ENCODE measurements around the gene TAS2R39.

The TAS2R39 gene

DNA sequence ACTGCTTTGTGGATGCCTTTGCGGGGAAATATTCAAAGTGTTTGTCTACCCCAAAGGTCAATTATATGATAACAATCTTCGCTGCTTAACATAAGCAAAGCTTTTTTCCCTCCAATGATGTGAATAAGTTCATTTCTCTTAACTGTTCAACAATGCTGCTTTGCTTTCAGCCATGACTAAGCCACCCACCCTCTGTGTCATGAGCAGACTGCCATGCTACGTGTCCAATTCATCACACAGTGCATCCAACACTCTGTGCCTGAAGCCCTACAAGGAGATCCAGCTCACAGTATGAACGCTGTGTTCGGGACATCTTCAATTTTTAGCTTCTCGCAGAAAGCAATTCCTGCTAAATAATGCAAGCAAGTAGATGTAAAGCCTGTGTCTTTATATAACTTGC lies 32.9 kb downstream of the TAS2R39 start:
- peak in 3 of 51 donors; percentile 11 to 52 (median 34) for DNase-seq

GRCh38 chr7:143216686-143217085 lies 33.5 kb downstream of the TAS2R39 start:
- DNase-seq, result no peak

GRCh38 chr7:143217806-143218205 lies 34.6 kb downstream of the TAS2R39 start:
- DNase-seq, result no peak

DNA sequence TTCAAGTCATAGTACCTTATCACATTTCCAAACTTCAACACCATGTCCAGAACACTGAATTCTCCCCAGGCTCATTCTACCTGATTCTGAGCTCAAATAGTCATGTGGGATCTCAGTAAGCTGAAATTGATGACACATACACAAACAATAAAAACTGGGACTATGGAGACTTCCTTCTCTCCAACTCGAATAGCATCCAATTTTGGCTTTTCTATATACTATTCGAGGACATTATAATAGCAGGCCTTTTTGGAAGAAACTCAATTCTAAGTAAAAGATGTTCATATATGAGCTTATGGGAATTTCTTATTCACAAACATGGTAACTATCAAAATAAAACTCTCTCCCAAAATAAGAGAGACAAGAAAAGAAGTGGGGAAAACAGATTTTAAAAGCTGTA lies 38.1 kb downstream of the TAS2R39 start:
- DNase-seq, result no peak

GRCh38 chr7:143221737-143222136 lies 38.5 kb downstream of the TAS2R39 start, which contains the start of gene TAS2R40:
TAS2R40 (plus strand) TSS chr7:143222037; CDS start chr7:143222079, 42 bp downstream.
- no peak for DNase-seq

DNA sequence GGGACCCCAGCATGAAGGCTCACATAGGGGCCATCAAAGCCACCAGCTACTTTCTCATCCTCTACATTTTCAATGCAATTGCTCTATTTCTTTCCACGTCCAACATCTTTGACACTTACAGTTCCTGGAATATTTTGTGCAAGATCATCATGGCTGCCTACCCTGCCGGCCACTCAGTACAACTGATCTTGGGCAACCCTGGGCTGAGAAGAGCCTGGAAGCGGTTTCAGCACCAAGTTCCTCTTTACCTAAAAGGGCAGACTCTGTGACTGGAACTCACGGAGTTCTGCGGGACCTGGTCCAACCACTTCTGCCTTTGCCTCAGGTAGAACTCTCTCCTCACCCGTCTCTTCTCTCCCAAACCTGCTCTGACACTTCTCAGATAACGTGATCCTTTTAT lies 39.6 kb downstream of the TAS2R39 start:
- DNase-seq, result peak in 2 of 51 donors; percentile 8 to 22

DNA sequence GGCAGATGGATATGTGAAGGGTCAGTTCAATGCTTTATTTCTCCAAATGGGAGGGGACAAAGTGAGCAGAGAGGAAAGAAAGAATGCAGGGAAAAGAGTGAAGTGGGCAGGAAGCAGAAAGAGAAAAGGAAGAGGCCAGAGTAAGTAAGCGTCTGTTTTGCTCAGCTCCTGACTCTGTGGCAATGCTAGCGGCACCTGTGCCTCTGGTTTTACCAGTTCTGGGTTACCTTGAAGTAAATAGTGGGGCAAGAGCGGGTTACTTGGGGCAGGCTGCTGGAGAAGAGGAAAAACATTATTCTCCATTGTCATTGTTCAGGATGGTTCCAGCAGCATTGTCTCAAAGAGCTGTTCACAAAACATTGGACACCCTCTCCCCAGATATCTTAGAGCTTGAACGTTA lies 40.6 kb downstream of the TAS2R39 start:
- DNase-seq, result no peak

GRCh38 chr7:143225047-143225446 lies 41.8 kb downstream of the TAS2R39 start:
- no peak for DNase-seq

DNA sequence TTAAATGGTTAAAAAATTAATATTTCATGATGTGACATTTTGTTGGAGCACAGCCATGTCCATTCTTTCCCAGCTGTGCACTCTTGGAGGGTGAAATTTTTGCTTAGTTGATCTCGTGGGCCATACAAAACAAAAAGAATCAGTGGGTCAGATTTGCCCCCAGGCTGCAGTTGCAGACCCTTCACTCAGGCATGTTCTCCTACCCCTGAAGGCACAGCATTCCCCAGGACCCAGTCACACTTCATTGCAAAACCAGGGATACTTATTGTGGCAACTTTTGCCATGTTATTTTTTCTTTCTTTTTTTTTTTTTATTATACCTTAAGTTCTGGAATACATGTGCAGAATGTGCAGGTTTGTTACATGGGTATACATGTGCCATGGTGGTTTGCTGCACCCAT lies 44.6 kb downstream of the TAS2R39 start:
- DNase-seq, result no peak

DNA sequence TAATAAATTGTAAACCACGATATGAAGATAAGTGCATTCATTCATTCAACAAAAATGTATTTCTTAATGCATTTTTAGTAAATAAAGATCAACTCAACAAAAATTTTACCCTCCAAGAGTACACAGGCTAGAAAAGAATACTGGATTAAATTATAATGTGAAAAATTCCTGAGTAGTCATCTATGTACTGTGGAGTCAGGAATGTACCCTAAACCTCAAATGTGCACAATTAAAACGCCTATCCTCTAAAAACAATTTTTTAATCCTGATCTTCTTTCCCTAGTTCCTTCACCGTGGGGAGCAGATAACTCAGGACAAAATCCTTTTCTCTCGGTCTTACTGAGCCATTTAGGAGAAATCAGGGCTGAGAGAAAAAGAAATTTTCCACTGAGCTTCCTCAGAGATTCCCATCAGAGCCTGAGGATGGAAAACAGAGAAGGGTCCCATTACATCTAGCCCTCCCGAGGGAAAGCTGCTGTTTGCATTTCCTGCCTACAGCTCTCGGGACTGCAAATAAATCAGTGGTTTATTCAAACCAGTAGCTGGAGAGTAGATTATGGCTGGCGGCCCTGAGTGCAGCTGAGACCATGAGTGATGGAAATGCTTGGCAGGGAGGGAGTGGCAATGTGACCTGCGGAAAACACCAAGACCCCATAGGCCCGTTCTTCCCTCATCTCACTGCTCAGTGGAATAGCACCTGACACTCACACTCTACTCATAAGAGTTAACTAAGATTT lies 46.0 kb downstream of the TAS2R39 start:
- peak in 12 of 51 donors; percentile 5 to 43 (median 16) for DNase-seq

- no peak for DNase-seq
These were observed 47.6 kb downstream of the TAS2R39 start for GRCh38 chr7:143230602-143231457.

All from hypothalamus (tissue), 51 donors.